GM18867 (cell line): ENCODE measurements around the gene LCP1.

ENCODE experiments used
- ATAC-seq: cut with Tn5 transposase; IDR thresholded peaks from one replicate; pipeline ENCODE4 v1.9.1; 2021; ENCODE audit warnings: mild to moderate bottlenecking, moderate library complexity; ENCODE audit not compliant: unreplicated experiment

The LCP1 gene

DNA sequence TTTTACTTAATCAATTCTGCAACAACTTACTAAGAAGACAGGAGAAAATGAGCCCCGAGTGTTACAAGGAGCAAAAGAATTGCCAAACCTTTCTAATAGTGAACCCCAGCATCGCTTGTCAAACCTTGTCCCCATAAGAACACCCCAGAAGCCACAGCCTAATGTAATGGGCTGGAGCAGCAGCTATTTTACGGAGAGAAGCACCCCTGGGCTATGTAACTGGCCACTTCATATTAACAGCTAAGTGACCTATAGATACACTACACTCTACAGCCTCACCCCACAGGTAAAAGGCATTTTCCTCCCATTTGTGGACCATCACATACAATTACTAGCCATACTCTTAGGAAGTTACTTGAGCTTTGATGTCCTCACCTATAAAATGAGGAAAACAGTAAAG is 49.9 kb downstream of the LCP1 start:
- no peak for ATAC-seq

DNA sequence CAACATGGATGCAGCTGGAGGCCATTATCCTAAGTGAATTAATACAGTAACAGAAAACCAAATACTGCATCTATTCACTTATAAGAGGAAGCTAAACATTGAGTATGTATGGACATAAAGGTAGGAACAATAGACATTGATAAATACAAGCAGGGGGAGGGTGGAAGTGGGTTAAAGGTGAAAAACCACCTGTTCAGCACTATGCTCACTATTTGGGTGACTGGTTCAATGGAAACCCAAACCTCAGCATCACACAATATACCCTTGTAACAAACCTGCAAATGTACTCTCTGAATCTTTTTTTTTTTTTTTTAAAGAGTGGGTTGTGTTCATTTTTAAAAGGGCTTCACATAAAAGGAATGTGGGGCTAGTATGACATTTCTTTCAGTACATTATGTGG is 50.3 kb downstream of the LCP1 start:
- ATAC-seq = no peak

DNA sequence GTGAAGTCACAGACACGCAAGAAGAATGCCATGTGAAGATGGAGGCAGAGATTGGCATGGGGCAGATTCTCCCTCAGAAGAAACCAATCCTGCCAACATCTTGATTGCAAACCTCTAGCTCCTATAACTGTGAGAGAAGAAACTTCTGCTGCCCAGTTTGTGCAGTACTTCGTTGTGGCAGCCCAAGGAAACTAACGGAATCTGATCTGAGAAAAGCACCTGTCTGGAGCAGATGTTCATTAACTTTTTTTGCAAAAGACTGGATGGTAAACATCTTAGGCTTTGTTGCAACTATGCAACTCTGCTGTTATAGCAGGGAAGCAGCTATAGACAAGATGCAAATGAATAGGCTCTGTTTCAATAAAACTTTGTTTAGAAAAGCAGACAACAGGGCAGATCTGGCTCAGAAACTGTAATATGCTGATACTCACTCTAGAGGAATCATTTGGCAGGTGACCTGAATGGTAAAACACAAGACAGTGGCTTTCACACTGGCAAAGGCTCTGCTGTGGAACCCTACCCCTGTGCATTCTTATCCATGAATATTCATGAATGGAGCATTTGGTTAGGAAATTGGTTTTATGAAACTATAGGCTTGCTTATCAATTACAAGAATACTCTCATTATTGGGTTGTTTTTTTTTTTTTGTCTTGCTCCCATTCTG is 51.9 kb downstream of the LCP1 start:
- no peak for ATAC-seq

DNA sequence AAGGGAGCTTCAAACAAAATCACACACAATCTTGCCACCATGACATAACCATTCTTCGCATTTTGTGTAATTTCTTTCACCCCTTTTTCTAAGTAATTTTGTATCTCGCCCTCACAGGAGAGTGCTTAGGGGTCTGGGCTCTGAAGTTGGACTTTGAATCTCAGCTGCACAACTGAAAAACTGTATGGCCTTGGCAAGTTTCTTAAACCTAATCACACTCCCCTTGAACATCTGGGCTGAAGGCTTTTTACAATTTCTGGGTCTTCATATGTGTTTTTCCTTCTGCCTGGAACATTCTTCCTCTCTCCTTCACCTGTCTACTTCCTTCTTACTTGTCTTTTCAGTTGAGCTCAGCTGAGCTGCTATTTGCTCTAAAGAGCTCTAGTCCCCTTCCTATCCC is 52.9 kb downstream of the LCP1 start:
- ATAC-seq = no peak

DNA sequence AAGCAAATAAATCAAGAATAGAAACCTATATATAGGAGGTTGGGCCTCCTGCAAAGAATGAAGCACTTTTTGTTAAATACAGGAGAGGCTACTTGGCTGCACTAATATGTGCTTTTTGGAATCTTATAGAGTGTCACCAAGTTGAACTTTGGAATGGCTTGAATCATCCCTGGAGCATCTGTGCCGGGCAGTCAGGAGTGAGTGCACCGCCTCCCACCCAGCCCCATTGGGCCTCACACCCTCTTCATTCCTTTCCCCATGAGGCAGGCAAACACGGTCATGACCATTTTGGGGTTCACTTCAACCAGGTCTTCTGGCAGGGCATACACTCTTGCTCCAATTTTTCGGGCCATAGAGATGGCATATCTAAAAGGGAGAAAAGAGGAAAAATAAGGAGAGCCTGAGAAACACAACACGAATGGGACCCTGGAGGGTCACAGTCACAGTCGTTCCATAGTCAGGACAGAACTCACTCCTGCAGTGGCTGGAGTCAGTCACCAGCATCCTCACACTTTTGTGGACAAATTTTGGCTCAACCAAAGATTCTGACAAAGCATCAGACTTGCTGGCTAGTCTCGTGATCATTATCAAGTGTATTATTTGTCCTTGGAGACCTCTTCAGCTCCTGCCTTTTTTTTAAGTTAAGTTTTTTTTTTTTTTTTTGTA is 54.5 kb downstream of the LCP1 start:
- ATAC-seq = no peak

DNA sequence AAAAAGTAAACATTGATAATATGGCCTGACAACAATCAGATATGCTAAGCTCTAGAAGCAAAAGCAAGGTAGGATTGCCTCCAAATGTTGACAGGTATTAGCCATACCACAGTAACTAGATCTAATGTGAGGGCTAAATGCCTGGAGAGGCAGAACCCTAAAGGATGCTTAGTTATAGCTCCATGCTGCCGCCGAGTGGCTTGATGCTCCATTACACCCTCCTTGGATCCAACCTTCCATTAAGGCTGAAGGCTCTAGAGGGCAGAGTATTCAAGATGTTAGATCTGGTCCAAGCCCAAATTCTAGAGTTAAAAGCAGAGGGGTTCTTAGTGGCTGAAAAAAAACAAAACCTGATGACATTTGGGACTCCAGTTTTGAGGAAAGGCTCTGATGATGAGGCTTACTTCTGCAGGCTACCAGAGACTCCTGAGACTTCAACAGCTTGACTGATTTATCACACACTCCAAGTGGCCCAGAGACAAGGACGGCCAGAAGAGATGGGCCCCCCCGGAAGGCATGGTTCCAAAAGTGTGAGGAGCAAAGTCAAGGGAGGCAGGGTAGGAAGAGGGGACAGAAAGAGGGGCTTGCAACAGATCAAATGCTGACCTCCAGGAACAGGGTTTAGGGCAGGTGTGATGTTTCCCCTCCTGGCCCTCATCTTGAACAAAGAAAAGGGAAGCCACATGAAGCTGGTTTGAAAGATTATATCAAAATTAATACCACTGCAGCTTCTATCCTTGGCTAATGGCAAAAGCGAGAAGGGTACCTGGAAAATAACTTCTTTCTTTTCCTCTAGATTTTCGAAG is 55.2 kb downstream of the LCP1 start:
- ATAC-seq = peak; percentile 66

DNA sequence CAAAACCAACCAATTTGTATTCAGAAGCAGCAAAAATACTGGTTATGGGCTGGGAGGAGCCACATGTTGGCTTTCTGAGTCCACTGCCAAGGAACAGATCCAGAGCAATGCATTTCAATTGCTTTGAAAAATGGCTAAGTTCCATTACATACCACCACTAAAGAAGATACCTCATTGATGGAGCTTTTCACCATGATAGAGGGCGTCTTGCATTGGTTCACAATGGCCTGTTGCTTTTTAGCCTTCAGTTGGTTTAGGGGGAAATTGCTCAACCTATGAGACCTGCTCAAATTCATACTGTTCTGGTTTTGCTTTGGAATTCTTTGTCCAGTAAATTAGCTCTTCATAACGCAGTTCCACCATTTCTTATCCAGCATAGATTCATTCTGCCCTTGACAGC is 55.9 kb downstream of the LCP1 start:
- no peak for ATAC-seq

DNA sequence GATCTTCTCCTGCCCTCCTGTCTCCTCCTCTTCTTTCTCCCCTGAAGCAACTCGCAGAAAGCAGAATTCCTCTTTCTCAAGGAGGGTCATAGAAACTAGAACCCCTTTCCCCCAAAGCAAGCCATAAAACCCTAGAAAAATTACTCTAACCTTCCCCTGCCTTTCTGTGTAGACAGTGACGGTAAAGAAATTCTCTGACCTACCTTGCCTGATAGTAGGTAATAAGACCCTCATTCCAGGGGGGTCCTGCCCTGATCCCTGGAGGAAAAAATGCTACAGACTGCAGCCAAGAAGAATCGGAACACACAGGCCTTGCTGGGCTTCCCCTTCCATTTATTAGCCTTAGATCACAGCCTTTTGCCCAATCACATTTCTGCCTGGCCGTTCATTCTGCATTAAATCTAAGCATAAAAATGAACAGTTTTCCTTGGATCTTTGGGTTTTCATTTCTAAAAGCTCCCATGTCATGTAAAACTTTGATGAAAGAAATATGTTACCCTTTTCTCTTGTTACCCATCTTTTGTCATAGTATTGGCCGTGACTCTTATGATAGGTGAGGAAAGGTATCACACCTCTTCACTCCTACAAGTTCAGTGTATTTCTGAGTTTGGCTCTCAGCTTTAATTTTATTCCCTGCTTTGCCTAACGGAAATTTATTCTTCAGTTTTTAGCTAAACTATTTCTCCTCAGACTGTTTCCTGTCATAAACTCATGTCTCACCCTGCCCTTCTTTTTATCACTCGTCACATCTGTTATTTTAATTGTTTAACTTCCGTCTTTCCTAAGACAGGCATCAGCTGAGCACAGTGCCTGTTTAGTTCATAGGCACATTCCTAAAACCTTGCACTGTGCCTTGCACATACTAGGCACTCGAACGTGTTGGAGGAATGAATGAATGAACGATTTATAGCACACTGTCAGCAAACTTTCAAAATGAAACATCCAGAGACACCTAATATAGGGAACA is 56.7 kb downstream of the LCP1 start:
- no peak for ATAC-seq

DNA sequence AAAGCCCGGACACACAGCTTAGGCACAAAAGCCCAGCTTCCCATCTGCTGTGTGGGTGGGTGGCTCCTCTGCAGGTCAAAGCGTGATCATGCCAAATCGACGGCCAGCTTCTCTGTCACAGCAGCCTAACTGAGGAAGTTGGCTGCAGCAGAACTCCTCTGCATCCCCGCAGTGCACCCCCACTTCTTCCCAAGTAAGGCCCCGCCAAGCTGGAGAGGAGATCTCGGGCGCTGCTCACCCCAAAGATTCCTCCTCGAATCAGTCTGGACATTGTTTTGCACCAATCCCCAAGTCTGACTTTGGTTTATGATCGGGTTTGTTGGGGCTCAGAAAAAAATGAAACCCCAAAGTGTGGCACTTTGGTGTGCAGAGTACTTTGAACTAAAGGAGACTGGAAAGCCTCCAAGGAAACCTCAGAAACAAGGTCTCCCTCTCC is 57.4 kb downstream of the LCP1 start:
- ATAC-seq = peak; percentile 34

DNA sequence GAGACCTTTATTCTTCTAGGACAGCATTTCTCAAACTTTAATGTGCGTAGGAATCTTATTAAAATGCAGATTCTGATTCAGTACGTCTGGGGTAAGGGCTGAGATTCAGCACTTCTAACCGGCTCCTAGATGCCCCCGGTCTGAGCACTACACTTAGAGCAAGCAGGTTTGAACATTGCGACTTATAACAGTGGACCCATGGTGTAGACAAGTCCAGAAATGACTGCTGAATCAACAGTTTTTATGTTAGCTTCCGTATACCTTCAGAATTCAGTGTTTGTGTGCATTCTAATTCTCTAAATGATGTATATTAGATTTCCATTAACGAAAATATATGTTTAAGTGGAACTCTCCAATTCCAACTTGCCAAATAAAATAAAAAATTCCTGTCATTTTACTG is 59.7 kb downstream of the LCP1 start:
- ATAC-seq = no peak

DNA sequence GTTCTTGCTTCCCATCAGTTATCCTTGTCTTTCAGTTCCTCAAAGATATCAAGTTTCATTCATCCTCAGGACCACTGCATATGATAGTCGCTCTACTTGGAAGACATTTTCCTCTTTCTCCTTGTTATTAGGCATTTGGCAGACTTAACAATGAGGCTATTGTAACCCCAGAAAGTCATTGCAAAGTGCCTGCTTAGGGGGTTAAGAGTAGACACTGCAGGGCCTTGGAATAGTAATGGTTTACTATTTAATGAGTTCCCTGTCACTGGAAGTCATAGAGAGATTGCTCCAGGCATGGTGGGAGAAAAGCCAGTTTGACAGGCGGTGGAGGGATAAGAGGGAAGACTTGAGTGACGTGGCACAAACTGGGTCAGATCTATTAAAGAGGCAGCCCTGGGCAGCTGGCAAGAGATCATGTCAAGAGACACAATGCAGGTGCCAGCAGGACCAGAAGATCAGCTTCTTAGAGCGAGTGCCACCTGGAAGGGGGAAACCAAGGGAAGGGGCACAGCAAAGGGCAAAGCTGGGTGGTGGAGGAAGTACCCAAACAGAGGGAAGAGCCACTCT is 60.3 kb downstream of the LCP1 start:
- no peak for ATAC-seq

DNA sequence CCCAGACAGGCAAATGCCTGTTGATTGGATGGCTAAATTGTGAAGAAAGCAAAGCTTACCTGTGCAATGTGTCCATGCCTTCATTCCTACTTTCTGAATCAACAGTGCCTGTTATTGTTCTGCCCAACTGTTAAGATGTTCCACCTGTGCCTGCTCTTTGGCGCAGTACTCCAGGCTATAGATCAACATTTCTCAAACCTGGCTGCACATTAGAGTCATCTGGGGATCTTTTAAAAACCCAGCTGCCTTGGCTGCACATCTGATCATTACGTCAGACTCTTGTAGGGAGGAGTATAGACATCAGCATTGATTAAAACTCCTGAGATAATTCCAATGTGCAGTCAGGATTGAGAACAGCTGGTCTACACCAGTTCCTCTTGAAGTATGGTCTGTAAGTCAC is 60.9 kb downstream of the LCP1 start:
- no peak for ATAC-seq

DNA sequence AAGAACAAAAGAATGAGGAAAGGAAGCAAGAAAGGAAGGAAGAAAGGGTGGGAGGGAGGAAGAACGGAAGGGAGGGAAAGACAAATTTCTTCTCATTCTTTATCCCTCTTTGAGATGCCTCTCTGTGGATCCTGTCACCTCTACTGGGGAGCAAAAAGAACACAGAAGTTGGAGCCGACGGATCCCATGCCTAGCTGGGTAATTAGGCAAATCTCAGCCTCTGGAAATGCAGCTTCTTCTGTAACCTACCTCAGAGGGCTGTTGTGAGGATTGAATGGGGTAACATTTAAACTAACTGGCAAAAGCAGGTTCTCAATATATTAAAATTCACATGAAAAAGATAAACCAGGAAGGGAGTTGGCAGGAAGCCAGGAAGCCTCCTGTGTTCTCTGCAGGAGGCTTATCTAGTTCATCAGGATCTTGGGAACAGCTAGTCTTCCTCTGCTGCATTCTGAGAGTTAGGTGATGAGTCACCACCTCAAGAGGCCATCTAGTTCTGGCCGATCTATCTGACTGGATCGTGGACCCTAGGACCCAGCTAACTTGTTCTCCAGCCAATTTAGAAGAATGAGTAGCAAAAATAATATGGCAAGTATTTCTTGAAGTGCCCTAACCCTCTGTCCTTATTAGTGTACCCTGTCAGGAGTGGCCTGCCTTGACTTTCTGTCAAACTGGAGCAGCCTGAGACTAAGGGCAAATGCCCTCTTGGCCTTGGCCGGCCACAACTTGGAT is 61.9 kb downstream of the LCP1 start:
- ATAC-seq = no peak

DNA sequence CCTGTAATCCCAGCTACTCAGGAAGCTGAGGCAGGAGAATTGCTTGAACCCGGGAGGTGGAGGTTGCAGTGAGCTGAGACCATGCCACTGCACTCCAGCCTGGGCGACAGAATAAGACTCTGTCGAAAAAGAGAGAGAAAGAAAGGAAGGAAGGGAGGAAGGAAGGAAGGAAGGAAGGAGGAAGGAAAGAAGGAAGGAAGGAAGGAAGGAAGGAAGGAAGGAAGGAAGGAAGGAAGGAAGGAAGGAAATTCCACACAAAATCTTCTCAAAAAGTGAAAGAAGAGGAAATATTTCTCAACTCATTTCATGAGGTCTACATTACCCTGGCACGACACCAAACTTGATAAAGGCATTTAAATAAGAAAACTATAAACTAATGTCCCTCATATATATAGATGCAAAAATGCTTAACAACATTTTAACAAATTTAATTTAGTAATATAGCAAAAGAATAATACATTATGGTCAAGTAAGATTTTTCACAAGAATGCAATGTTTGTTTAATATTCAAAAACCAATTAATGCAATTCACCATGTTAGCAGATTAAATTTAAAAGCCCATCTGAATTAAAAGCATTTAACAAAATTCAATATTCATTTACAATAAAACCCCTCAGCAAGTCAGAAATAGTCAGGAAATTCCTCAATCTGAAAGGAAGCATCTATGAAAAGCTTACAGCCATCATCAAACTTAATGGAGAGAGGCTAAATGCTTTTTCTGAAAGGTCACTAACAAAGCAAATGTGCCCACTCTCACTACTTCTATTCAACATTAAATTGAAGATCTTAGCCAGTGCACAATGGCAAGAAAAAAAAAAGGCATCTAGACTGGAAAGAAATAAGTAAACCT is 65.1 kb downstream of the LCP1 start:
- ATAC-seq = no peak

DNA sequence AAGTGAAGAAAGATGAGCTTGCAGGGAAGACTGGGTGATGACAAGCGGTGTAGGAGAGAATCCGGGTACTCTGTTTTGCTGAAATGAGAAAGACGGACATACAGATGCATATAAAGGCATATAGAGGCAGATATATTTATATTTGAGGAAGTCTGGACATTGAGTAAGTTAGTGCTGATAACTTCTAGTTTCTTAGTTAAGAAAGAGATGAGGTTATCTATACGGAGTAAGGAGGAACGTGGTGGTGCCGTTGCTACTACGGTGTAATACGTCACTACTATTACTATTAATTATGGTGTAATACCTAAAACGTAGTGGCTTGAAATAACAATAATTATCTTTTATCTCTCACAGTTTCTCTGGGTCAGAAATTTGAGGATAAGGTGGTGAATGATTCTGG is 67.4 kb downstream of the LCP1 start:
- ATAC-seq = no peak

DNA sequence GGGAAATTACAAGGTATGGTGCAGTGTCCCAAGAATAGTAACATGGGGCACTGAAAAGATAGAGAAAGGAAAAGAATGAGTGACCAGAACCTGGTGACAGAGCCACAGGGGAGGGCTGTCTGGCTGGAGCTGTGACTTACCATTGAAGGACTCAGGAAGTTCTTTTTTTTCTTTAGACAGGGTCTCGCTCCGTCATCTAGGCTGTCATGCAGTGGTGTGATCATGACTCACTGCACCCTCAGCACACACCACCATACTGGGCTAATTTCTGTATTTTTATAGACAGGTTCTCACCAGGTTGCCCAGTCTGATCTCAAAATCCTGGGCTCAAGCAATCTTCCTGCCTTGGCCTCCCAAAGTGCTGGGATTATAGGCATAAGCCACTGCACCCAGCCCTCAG is 68.4 kb downstream of the LCP1 start:
- ATAC-seq = no peak

DNA sequence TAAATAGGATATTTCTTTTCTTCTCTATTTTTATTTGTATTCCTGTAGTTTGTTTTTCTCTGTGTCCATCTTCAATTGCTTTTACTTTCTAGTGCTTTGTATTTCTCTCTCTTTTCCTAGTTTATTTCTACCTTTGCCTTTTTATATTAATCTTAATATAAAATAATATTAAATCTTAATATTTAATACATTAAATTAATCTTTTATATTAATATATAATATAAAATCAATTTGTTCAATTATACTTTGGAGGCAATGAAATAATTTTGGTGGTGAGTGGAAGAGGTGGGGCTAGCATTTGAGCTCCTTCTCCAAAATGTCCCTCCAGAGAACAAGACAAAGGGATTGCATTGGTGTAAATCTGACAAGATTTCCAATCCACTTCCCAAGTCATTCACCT is 70.8 kb downstream of the LCP1 start:
- ATAC-seq = no peak

DNA sequence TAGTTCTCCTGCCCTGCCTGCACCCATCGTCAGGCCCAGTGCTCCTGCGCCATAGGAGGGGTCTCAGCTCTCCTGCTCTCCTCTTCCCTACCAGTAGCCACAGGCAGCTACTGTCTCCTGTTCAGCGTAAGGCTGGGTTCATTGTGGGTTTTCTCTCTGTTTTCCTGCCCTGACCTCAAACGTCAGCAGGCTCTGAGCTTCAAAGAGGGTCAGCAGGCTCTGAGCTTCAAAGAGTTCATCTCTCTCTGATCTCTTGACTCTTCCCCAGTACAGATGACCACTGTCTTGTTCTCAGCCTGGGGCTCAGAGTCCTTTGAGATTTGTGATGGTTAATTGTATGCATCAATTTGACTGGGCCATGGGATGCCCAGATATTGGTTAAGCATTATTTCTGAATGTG is 72.5 kb downstream of the LCP1 start:
- no peak for ATAC-seq

DNA sequence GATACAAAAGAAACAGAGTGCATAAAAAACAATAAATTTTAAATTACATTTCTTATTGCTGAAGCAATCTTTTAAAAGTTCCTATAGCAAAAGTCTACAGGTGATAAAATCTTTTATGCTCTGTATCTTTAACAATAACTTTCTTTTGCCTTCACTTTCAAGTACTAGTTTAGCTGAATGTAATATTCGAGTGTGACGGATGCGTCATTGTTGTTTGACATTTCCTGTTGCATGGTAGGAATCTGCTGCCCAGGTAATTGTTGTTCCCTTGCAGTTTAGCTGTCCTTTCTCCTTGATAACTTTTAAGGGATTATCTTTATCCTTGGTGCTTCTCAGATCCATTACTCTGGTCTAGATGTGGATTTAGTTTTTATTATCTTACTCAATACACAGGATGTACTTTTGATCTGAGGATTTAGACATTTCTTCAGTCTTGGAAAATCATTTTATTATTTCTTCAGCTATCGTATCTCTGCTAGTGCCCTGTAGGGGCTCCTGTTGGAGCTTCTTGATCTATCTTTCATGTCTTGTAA is 75.1 kb downstream of the LCP1 start:
- ATAC-seq = peak; percentile 49
